ENCODE data around the gene LIN54.
"Not testable (repeated sequence)": the region's sequence is repeated elsewhere in the genome, so short reads cannot be mapped to it uniquely, and the experiment has no call there.

LIN54 gene

DNA sequence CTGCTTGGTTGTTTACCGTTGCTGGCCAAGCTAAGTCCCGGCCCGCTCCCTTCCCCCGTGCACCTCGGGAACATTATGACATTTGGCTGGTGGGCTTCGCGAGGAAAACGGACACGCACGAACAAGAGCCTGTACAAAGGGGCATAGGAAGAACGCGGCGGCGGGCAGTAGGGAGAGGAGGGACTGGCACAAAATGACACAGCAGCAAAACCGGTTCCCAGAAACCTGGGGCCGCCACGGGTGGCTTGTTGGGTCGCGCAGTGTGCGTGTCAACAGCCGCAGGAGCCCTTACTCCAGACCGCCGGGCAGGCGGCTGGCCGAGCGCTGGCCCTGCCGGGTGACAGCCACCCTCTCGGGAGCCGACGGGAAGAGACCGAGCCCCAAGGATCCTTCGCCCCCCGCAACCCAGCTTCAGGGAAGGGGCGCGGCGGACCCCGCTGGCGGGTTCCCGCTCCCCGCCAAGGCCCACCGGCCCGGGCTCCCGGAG, 1.6 kb upstream of the LIN54 start:
- DNase-seq, result peak; percentile 27 to 33

GRCh38 chr4:83011689-83012199, 1.1 kb upstream of the LIN54 start:
- DNase-seq, result no peak

- peak in 1 of 2 donors; percentile 14 for DNase-seq
These were observed 507 bp downstream of the LIN54 start for GRCh38 chr4:83010111-83010521.

DNA sequence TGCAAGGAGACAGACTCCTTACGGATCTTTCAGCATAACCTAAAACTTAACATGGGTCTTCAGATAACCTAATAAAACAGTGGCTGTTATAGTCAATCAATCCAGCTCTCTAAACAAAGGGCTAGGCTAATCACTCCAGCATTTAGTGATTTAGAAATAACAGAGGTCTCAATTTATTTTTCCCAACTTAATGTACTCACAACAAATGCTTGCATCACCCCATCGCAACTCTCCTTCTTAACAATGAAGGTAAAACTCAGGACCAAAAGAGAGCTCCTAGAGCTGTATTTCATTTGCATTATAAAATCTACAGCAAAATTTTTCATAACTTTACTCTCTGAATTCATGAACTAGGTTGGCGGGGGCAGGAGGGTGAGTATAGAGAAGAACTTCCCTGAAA, 1.1 kb downstream of the LIN54 start:
- peak in 1 of 2 donors; percentile 10 for DNase-seq

DNA sequence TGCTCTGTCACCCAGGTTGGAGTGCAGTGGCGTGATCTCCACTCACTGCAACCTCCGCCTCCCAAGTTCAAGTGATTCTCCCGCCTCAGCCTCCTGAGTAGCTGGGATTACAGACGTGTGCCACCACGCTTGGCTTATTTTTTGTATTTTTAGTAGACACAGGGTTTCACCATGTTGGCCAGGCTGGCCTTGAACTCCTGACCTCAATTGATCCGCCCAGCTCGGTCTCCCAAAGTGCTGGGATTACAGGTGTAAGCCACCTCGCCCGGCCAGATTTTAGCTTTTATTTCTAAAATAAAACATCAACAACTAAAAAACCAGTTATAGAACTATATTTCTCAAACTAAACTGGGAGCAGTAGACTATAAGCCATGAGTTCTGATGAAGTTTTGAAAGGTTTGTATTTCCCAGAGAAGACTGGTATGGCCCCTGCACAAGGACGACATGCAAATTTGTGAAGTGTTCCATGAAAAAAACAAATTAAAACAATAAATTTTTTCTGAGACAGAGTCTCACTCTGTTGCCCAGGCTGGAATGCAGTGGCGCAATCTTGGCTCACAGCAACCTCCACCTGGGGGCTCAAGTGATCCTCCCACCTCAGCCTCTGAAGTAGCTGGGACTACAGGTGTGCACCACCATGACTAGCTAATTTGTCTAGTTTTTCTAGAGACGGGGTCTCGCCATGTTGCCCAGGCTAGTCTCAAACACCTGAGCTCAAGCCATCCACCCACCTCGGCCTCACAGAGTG, 7.4 kb downstream of the LIN54 start:
- DNase-seq, result not testable (repeated sequence)

DNA sequence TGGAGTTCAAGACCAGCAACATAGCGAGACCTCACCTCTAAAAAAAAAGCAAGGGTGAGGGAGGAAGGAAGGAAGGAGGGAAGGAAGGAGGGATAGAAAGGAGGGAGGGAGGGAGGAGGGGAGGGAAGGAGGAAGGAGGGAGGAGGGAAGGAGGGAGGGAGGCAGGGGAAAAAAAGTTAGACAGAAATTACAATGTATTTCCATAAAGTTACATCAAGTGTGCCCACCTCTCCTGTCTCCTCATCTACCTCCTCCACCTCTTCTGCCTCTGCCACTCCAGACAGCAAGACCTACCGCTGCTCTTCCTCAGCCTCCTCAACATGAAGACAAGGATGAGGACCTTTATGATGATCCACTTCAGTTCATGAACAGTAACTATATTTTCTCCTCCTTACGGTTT, 8.3 kb downstream of the LIN54 start:
- DNase-seq, result no peak

DNA sequence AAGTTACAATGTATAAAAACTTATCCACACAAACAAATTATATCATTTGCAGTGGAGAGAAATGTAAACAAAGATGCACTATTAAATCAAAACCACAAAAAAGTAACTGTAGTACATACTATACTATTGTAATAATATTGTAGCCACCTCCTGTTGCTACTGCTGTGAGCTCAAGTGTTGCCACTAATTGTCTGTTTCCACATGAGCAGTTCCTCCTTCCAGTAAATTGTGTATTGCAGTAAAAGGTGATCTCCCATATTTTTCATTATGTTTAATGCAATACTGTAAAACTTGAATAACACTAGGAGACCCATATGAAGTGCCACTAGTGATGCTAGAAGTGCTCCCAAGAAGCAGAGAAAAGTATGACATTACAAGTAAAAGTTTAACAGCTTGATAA, 11.7 kb downstream of the LIN54 start:
- peak; percentile 30 to 32 for DNase-seq

DNA sequence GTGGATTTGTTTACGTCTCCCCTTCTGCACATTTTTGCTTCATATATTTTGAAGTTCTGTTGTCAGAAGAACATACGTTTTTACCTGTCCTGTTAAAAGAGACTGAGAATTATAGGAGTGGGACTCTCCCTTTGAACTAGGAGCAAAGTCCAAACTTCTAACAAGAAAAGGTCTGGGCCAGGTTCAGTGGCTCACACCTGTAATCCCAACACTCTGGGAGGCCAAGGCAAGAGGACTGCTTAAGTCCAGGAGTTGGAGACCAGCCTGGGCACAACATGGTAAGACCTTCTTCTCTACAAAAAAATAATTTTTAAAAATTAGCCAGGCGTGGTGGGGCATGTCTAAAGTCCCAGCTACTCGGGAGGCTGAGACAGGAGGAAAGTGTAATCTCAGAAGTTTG, 15.8 kb downstream of the LIN54 start:
- DNase-seq, result no peak

GRCh38 chr4:82989575-82990429, 20.8 kb downstream of the LIN54 start:
- no peak for DNase-seq

DNA sequence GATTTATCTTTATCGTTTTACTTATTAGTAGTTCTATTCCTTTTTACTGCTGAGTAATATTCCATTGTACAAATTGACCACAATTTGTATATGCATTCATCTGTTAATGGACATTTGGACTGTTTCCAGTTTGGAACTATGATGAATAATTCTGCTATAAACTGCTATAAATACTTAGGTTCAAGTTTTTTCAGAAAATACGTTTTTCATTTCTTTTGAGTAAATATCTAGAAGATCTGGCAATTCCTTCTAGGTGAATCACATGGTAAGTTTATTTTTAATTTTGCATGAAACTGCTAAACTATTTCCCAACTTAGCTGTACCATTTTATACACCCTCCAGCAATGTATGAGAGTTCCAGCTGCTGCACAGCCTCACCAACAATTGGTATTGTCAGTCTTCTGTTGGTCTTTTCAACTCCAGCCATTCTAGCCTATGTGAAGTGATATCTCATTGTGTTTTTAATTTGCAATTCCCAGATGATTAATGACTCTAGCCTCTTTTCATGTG, 22.2 kb downstream of the LIN54 start:
- DNase-seq, result no peak

GRCh38 chr4:82987519-82987918, 23.1 kb downstream of the LIN54 start:
- not testable (repeated sequence) for DNase-seq

DNA sequence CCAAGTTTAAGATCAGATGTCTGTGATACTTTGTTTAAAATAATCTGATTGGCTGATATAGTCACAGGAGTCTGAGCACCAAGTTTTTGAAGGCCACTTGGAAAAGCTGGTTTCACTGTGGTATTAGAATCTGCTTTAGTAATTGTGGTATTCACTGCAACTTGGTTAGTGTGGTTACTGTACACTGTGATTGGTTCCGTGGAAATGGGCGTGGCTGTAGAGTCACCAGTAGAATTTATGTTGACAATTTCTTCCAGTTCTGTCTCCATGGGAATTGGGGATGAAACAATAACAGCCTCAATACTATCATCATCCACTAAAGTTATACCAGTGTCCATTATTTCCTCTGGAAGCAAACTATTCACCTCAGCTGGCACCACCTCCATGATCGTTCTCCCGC, 26.2 kb downstream of the LIN54 start:
- DNase-seq, result peak in 1 of 2 donors; percentile 7

- DNase-seq, result no peak
These were observed 27.2 kb downstream of the LIN54 start for GRCh38 chr4:82983444-82983843.

DNA sequence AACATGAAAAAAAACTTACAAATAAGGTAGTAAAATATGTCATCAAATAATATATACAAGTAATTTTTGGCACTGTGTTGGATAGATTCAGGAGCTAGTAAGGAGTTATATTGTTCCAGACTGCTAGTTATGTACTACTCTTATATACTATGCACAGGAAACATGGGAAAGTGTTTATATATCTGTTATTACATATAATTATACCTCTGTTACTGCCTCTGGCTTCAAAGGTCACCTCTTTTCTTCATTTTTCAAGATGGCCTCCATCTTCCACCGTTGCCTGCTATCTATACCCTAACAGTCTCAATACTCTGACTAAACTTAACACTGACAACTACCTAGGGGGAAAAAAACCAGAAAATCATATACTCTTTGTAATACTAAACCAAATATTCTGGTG, 29.5 kb downstream of the LIN54 start:
- DNase-seq, result no peak

GRCh38 chr4:82975792-82976191, 34.8 kb downstream of the LIN54 start:
- DNase-seq, result no peak

GRCh38 chr4:82969414-82969813, 41.2 kb downstream of the LIN54 start:
- DNase-seq, result no peak

DNA sequence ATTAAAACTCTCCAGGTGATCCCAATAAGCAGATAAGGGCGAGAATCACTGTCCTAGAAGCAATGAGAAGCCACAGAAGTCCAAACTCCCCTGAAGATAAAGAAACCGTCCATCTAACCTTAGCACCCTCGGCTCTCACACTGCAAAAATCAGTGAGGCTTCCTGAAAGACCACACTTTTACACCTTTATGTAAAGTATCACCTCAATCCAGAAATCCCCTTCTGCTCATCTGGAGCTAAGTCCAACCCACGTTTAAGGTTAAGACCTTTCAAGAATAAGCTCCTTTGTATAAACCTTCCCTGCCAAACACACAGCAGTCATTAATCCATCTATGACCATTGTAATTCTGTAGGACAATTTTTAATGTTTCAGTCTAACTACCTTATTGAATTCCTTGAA, 41.7 kb downstream of the LIN54 start:
- DNase-seq, result no peak

DNA sequence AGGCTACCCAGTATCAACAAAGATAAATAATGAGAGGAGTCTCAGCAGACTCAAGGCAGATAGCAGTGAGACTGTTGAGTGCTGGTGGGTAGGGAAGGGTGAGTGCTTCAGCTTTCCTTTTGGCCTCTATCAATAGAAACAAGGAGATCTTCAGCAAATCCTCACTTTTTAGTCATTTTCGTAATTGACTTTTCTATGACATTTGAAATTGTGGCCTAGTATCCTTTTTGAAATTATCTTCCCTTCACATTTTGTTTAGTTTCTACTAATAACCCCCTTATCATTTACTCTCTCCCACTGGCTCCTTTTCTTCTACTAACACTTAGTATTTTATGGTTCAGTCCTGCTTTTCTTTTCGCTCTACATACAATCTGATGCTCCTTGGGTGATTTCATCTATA, 44.9 kb downstream of the LIN54 start:
- no peak for DNase-seq

- DNase-seq, result peak; percentile 28 to 36
These were observed 53.6 kb downstream of the LIN54 start for GRCh38 chr4:82957045-82957444.

DNA sequence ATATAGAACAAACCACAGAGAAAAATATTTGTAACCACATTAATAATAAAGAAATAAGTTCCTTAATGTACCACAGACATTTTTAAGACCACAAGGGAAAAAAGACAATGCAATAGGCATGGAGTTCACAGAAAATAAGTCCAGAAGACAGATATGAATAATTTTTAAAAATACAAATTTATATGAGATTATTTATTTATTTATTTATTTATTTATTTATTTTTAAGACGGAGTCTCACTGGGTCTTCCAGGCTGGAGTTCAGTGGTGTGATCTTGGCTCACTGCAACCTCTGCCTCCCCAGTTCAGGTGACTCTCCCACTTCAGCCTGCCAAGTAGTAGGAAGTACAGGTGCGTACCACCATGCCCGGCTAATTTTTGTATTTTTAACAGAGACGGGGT, 56.4 kb downstream of the LIN54 start:
- DNase-seq, result no peak

DNA sequence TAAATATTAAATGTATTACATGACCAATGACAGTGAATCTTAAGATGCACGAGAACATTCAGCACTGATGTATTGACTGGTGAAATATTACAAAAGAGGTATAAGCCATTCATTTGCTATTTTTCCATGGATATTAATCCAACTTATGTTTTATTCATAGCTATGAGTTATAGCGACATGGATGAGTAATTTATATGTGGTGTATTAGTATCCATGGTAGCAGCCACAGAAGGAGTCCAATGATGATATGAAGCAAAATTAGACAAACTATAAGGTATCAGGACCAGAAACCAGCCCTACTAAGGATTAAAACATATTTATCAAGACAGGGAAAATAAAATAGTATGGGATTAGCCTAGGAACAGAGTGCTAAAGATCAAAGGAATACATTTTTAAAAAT, 59.4 kb downstream of the LIN54 start:
- no peak for DNase-seq

- DNase-seq, result no peak
These were observed 61.9 kb downstream of the LIN54 start for GRCh38 chr4:82948647-82949204.

GRCh38 chr4:82947498-82947897, 63.1 kb downstream of the LIN54 start:
- no peak for DNase-seq

All from inflammatory macrophage treated with lipopolysaccharide for 1 hour (primary cell).